ENCODE data around the gene NFASC. TPM values are rescaled to one million over a fixed set of nuclear protein-coding genes. Genes with fewer than 3 reads are reported as not detected.

The NFASC gene
- total RNA-seq, 1 experiment from 2014 or later: 20.1 TPM

DNA sequence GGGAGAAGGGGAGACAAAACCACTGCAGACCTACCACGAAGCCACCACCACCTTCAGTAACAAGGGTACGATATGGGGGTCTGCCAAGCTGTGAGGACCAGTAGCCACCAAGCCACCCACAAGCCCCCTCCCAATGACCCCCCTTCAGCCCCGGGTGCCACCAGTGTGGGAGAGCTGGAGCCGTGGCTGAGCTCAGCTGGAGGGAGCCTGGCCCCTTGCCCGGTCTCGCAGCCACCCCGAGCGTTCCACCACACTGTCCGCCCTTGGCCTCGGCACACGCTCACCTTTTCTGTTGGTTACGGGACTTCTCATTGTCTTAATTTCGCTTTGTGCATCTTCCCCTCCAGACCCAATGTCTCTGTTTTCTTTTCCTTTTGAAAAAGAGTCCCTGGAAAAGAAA is 145.9 kb downstream of the NFASC start:
- Mint-ChIP-seq H3K27ac (no peak overlapping the region), H3K36me3 (no peaks in the 10 kb centered on the region), H3K27me3 (ENCODE audit: low read depth) (peaks cover 9% of the 10 kb centered on the region), H3K4me1 (peaks cover 30% of the 10 kb centered on the region), H3K9me3 (no peaks in the 10 kb centered on the region), H3K4me3 (no peak overlapping the region)
- no peak for ATAC-seq
- ChIA-PET CTCF (interaction anchor here (1.3 to 6.1 kb wide), 2 partner anchors 45 to 50 kb away, joined by 3 to 57 read pairs; no protein-coding TSS in a partner anchor), POLR2A (no interaction called here)
- no peak for DNase-seq (ENCODE audit: low spot score)
- TF ChIP-seq JAZF1 (CRISPR knock-in tag; IDR thresholded peaks at IDR 0.05) (no peak), SMAD3 (CRISPR knock-in tag; IDR thresholded peaks at IDR 0.05; ENCODE audit: borderline replicate concordance) (no peak), EMX1 (CRISPR knock-in tag; IDR thresholded peaks at IDR 0.05) (no peak), MXD4 (CRISPR knock-in tag; IDR thresholded peaks at IDR 0.05; ENCODE audit: borderline replicate concordance) (no peak), ZNF317 (CRISPR knock-in tag; IDR thresholded peaks at IDR 0.05; ENCODE audit: borderline replicate concordance, low read depth) (no peak), NR2C2 (CRISPR knock-in tag; IDR thresholded peaks at IDR 0.05) (no peak)
- TF ChIP-seq, protein P1, sequence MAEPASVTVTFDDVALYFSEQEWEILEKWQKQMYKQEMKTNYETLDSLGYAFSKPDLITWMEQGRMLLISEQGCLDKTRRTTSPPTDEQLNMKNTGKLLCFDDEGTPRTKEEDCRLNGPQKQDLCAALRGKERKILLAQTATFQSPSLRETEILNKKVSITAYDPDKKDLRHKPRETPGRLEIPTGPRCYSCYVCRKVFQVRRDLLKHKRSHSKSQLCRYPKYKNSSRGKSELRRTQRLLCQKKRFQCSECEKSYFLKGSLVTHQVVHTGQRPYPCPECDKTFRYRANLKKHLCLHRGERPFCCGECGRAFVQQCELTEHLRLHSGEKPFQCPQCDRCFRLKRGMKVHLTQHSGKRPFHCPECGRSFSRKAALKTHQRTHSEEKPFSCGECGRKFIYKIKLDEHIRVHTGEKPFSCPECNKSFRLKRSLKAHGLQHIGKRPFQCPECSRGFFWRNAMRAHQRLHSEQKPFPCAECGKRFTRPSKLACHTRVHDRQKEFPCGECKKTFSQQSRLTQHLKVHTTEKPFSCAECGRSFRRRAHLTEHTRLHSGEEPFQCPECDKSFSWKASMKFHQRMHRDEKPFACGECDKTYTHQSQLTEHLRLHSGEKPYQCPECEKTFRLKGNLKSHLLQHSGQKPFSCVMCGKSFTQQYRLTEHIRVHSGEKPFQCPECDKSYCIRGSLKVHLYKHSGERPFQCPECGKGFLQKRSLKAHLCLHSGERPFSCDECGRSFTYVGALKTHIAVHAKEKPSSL (CRISPR knock-in tag; conservative IDR thresholded peaks at IDR 0.05): no peak

GRCh38 chr1:205017001-205017400 is 146.3 kb downstream of the NFASC start:
- H3K27ac Mint-ChIP-seq: no peak overlapping the region
- ATAC-seq: no peak
- TF ChIP-seq ZNF396 (CRISPR knock-in tag; IDR thresholded peaks at IDR 0.05; ENCODE audit: borderline replicate concordance) (no peak), ZNF138 (CRISPR knock-in tag; conservative IDR thresholded peaks at IDR 0.05) (no peak), ELF4 (CRISPR knock-in tag; IDR thresholded peaks at IDR 0.05; ENCODE audit: low read depth) (no peak), IRF2 (CRISPR knock-in tag; IDR thresholded peaks at IDR 0.05; ENCODE audit: borderline replicate concordance, low read depth) (no peak), ZNF219 (CRISPR knock-in tag; IDR thresholded peaks at IDR 0.05; ENCODE audit: borderline replicate concordance) (no peak), USF2 (CRISPR knock-in tag; IDR thresholded peaks at IDR 0.05) (no peak), SMAD3 (CRISPR knock-in tag; IDR thresholded peaks at IDR 0.05; ENCODE audit: borderline replicate concordance) (no peak), RELA (CRISPR knock-in tag; IDR thresholded peaks at IDR 0.05; ENCODE audit: borderline replicate concordance) (no peak), IRF1 (CRISPR knock-in tag; IDR thresholded peaks at IDR 0.05) (no peak), KAT7 (CRISPR knock-in tag; IDR thresholded peaks at IDR 0.05; ENCODE audit: borderline replicate concordance) (no peak)
- TF ChIP-seq, protein P2, sequence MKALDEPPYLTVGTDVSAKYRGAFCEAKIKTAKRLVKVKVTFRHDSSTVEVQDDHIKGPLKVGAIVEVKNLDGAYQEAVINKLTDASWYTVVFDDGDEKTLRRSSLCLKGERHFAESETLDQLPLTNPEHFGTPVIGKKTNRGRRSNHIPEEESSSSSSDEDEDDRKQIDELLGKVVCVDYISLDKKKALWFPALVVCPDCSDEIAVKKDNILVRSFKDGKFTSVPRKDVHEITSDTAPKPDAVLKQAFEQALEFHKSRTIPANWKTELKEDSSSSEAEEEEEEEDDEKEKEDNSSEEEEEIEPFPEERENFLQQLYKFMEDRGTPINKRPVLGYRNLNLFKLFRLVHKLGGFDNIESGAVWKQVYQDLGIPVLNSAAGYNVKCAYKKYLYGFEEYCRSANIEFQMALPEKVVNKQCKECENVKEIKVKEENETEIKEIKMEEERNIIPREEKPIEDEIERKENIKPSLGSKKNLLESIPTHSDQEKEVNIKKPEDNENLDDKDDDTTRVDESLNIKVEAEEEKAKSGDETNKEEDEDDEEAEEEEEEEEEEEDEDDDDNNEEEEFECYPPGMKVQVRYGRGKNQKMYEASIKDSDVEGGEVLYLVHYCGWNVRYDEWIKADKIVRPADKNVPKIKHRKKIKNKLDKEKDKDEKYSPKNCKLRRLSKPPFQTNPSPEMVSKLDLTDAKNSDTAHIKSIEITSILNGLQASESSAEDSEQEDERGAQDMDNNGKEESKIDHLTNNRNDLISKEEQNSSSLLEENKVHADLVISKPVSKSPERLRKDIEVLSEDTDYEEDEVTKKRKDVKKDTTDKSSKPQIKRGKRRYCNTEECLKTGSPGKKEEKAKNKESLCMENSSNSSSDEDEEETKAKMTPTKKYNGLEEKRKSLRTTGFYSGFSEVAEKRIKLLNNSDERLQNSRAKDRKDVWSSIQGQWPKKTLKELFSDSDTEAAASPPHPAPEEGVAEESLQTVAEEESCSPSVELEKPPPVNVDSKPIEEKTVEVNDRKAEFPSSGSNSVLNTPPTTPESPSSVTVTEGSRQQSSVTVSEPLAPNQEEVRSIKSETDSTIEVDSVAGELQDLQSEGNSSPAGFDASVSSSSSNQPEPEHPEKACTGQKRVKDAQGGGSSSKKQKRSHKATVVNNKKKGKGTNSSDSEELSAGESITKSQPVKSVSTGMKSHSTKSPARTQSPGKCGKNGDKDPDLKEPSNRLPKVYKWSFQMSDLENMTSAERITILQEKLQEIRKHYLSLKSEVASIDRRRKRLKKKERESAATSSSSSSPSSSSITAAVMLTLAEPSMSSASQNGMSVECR (CRISPR knock-in tag; IDR thresholded peaks at IDR 0.05; ENCODE audit: borderline replicate concordance): no peak
- TF ChIP-seq, protein P3, sequence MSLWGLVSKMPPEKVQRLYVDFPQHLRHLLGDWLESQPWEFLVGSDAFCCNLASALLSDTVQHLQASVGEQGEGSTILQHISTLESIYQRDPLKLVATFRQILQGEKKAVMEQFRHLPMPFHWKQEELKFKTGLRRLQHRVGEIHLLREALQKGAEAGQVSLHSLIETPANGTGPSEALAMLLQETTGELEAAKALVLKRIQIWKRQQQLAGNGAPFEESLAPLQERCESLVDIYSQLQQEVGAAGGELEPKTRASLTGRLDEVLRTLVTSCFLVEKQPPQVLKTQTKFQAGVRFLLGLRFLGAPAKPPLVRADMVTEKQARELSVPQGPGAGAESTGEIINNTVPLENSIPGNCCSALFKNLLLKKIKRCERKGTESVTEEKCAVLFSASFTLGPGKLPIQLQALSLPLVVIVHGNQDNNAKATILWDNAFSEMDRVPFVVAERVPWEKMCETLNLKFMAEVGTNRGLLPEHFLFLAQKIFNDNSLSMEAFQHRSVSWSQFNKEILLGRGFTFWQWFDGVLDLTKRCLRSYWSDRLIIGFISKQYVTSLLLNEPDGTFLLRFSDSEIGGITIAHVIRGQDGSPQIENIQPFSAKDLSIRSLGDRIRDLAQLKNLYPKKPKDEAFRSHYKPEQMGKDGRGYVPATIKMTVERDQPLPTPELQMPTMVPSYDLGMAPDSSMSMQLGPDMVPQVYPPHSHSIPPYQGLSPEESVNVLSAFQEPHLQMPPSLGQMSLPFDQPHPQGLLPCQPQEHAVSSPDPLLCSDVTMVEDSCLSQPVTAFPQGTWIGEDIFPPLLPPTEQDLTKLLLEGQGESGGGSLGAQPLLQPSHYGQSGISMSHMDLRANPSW (CRISPR knock-in tag; conservative IDR thresholded peaks at IDR 0.05; ENCODE audit: low read depth): no peak
- TF ChIP-seq, protein P4, sequence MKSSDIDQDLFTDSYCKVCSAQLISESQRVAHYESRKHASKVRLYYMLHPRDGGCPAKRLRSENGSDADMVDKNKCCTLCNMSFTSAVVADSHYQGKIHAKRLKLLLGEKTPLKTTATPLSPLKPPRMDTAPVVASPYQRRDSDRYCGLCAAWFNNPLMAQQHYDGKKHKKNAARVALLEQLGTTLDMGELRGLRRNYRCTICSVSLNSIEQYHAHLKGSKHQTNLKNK (CRISPR knock-in tag; IDR thresholded peaks at IDR 0.05): no peak
- TF ChIP-seq, protein P5, sequence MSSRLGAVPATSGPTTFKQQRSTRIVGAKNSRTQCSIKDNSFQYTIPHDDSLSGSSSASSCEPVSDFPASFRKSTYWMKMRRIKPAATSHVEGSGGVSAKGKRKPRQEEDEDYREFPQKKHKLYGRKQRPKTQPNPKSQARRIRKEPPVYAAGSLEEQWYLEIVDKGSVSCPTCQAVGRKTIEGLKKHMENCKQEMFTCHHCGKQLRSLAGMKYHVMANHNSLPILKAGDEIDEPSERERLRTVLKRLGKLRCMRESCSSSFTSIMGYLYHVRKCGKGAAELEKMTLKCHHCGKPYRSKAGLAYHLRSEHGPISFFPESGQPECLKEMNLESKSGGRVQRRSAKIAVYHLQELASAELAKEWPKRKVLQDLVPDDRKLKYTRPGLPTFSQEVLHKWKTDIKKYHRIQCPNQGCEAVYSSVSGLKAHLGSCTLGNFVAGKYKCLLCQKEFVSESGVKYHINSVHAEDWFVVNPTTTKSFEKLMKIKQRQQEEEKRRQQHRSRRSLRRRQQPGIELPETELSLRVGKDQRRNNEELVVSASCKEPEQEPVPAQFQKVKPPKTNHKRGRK (CRISPR knock-in tag; IDR thresholded peaks at IDR 0.05; ENCODE audit: borderline replicate concordance): no peak
- no peaks in the 10 kb centered on the region for H3K36me3 Mint-ChIP-seq
- peaks cover 27% of the 10 kb centered on the region for H3K4me1 Mint-ChIP-seq
- ChIA-PET POLR2A (no interaction called here), CTCF (interaction anchor here (1.3 to 6.1 kb wide), 2 partner anchors 45 to 49 kb away, joined by 3 to 57 read pairs; no protein-coding TSS in a partner anchor)
- no peaks in the 10 kb centered on the region for H3K9me3 Mint-ChIP-seq
- H3K4me3 Mint-ChIP-seq: no peak overlapping the region
- no peak for DNase-seq (ENCODE audit: low spot score)
- H3K27me3 Mint-ChIP-seq (ENCODE audit: low read depth): peaks cover 9% of the 10 kb centered on the region

All from WTC11 (cell line).